Measurements from ENCODE around the gene FBXO22. TPM values are rescaled to one million over a fixed set of nuclear protein-coding genes. Genes with fewer than 3 reads are reported as not detected.
A peak's percentile ranks its signal among the peaks of the same experiment; 100 is the strongest.

FBXO22 gene
- total RNA-seq, 2 experiments from 2014 or later = 97.3 to 99.6 TPM

GRCh38 chr15:75921732-75922703 lies 18.3 kb downstream of the FBXO22 start:
- peaks cover 30% of the 10 kb centered on the region for H3K36me3 Mint-ChIP-seq (ENCODE audit: low read depth)
- H3K9me3 Mint-ChIP-seq = no peaks in the 10 kb centered on the region
- H3K4me3 Mint-ChIP-seq = no peak overlapping the region
- CTCF ChIA-PET = interaction anchor here (0.6 to 1.4 kb wide), 12 partner anchors 9 to 244 kb away, joined by 3 to 9 read pairs (median 4); no protein-coding TSS in a partner anchor
- H3K4me1 Mint-ChIP-seq (ENCODE audit: low read depth) = peaks cover 20% of the 10 kb centered on the region
- H3K27ac Mint-ChIP-seq = no peak overlapping the region
- intact Hi-C loops (cut with micrococcal nuclease) = loop anchor here (5.0 kb wide), 1 partner anchor 120 kb away; no protein-coding TSS in a partner anchor
- no peaks in the 10 kb centered on the region for H3K27me3 Mint-ChIP-seq (ENCODE audit: low read depth)
- peak; percentile 25 for DNase-seq

- intact Hi-C loops (cut with micrococcal nuclease) = loop anchor here (5.0 kb wide), 1 partner anchor 121 kb away; no protein-coding TSS in a partner anchor
- DNase-seq = peak; percentile 37
- Mint-ChIP-seq H3K36me3 (ENCODE audit: low read depth) (peaks cover 22% of the 10 kb centered on the region), H3K27me3 (ENCODE audit: low read depth) (no peaks in the 10 kb centered on the region), H3K4me1 (ENCODE audit: low read depth) (peaks cover 26% of the 10 kb centered on the region), H3K27ac (no peak overlapping the region), H3K9me3 (no peaks in the 10 kb centered on the region), H3K4me3 (no peak overlapping the region)
- CTCF ChIA-PET = interaction anchor here (0.9 kb wide), 1 partner anchor 15 kb away, joined by 4 read pairs; no protein-coding TSS in a partner anchor
Observed at GRCh38 chr15:75923756-75924155, 20.1 kb downstream of the FBXO22 start.

GRCh38 chr15:75924576-75924975 lies 20.9 kb downstream of the FBXO22 start:
- Mint-ChIP-seq H3K27me3 (ENCODE audit: low read depth) (no peaks in the 10 kb centered on the region), H3K36me3 (ENCODE audit: low read depth) (peaks cover 22% of the 10 kb centered on the region), H3K4me3 (no peak overlapping the region), H3K4me1 (ENCODE audit: low read depth) (peaks cover 26% of the 10 kb centered on the region), H3K9me3 (no peaks in the 10 kb centered on the region), H3K27ac (no peak overlapping the region)
- no peak for DNase-seq
- intact Hi-C loops (cut with micrococcal nuclease) = loop anchor here (5.0 kb wide), 1 partner anchor 122 kb away; no protein-coding TSS in a partner anchor
- CTCF ChIA-PET = interaction anchor here (1.1 kb wide), 1 partner anchor 136 kb away, joined by 4 read pairs; no protein-coding TSS in a partner anchor

GRCh38 chr15:75925440-75925839 lies 21.8 kb downstream of the FBXO22 start:
- no peak overlapping the region for H3K27ac Mint-ChIP-seq
- H3K4me1 Mint-ChIP-seq (ENCODE audit: low read depth) = peaks cover 29% of the 10 kb centered on the region
- no peaks in the 10 kb centered on the region for H3K27me3 Mint-ChIP-seq (ENCODE audit: low read depth)
- CTCF ChIA-PET = interaction anchor here (0.6 to 1.5 kb wide), 3 partner anchors 116 to 859 kb away, joined by 3 to 5 read pairs (median 4); no protein-coding TSS in a partner anchor
- peaks cover 27% of the 10 kb centered on the region for H3K36me3 Mint-ChIP-seq (ENCODE audit: low read depth)
- H3K4me3 Mint-ChIP-seq = no peak overlapping the region
- intact Hi-C loops (cut with micrococcal nuclease) = no loop called here
- H3K9me3 Mint-ChIP-seq = no peaks in the 10 kb centered on the region
- no peak for DNase-seq

GRCh38 chr15:75926931-75927330 lies 23.3 kb downstream of the FBXO22 start:
- no peaks in the 10 kb centered on the region for H3K9me3 Mint-ChIP-seq
- H3K4me1 Mint-ChIP-seq (ENCODE audit: low read depth) = peaks cover 29% of the 10 kb centered on the region
- peaks cover 35% of the 10 kb centered on the region for H3K36me3 Mint-ChIP-seq (ENCODE audit: low read depth)
- DNase-seq = no peak
- intact Hi-C loops (cut with micrococcal nuclease) = no loop called here
- H3K27ac Mint-ChIP-seq = no peak overlapping the region
- CTCF ChIA-PET = no interaction called here
- no peak overlapping the region for H3K4me3 Mint-ChIP-seq
- H3K27me3 Mint-ChIP-seq (ENCODE audit: low read depth) = no peaks in the 10 kb centered on the region

GRCh38 chr15:75927601-75928000 lies 23.9 kb downstream of the FBXO22 start:
- Mint-ChIP-seq H3K27me3 (ENCODE audit: low read depth) (no peaks in the 10 kb centered on the region), H3K4me3 (no peak overlapping the region), H3K4me1 (ENCODE audit: low read depth) (peaks cover 24% of the 10 kb centered on the region), H3K9me3 (no peaks in the 10 kb centered on the region), H3K36me3 (ENCODE audit: low read depth) (peaks cover 38% of the 10 kb centered on the region), H3K27ac (no peak overlapping the region)
- CTCF ChIA-PET = no interaction called here
- no peak for DNase-seq
- intact Hi-C loops (cut with micrococcal nuclease) = no loop called here

- no peak overlapping the region for H3K4me3 Mint-ChIP-seq
- H3K36me3 Mint-ChIP-seq (ENCODE audit: low read depth) = peaks cover 39% of the 10 kb centered on the region
- no peak for DNase-seq
- H3K4me1 Mint-ChIP-seq (ENCODE audit: low read depth) = peaks cover 18% of the 10 kb centered on the region
- CTCF ChIA-PET = interaction anchor here (0.6 to 1.4 kb wide), 7 partner anchors 11 to 1461 kb away, joined by 3 to 7 read pairs (median 4); no protein-coding TSS in a partner anchor
- intact Hi-C loops (cut with micrococcal nuclease) = no loop called here
- H3K9me3 Mint-ChIP-seq = no peaks in the 10 kb centered on the region
- no peaks in the 10 kb centered on the region for H3K27me3 Mint-ChIP-seq (ENCODE audit: low read depth)
- H3K27ac Mint-ChIP-seq = no peak overlapping the region
Observed at GRCh38 chr15:75928680-75929608, 25.3 kb downstream of the FBXO22 start.

GRCh38 chr15:75929799-75930565 lies 26.3 kb downstream of the FBXO22 start:
- peaks cover 42% of the 10 kb centered on the region for H3K36me3 Mint-ChIP-seq (ENCODE audit: low read depth)
- DNase-seq = no peak
- peaks cover 17% of the 10 kb centered on the region for H3K4me1 Mint-ChIP-seq (ENCODE audit: low read depth)
- no peaks in the 10 kb centered on the region for H3K27me3 Mint-ChIP-seq (ENCODE audit: low read depth)
- H3K27ac Mint-ChIP-seq = no peak overlapping the region
- intact Hi-C loops (cut with micrococcal nuclease) = no loop called here
- no peaks in the 10 kb centered on the region for H3K9me3 Mint-ChIP-seq
- no peak overlapping the region for H3K4me3 Mint-ChIP-seq
- CTCF ChIA-PET = interaction anchor here (0.6 to 1.2 kb wide), 2 partner anchors 204 to 406 kb away, joined by 3 to 7 read pairs; no protein-coding TSS in a partner anchor

GRCh38 chr15:75930866-75931265 lies 27.2 kb downstream of the FBXO22 start:
- H3K9me3 Mint-ChIP-seq = no peaks in the 10 kb centered on the region
- H3K36me3 Mint-ChIP-seq (ENCODE audit: low read depth) = peaks cover 43% of the 10 kb centered on the region
- H3K27ac Mint-ChIP-seq = no peak overlapping the region
- H3K27me3 Mint-ChIP-seq (ENCODE audit: low read depth) = no peaks in the 10 kb centered on the region
- DNase-seq = no peak
- H3K4me1 Mint-ChIP-seq (ENCODE audit: low read depth) = peaks cover 14% of the 10 kb centered on the region
- intact Hi-C loops (cut with micrococcal nuclease) = no loop called here
- no peak overlapping the region for H3K4me3 Mint-ChIP-seq
- CTCF ChIA-PET = interaction anchor here (1.2 kb wide), 1 partner anchor 9 kb away, joined by 3 read pairs; no protein-coding TSS in a partner anchor

GRCh38 chr15:75942464-75942863 lies 38.8 kb downstream of the FBXO22 start:
- Mint-ChIP-seq H3K9me3 (peaks cover 27% of the 10 kb centered on the region), H3K27ac (no peak overlapping the region), H3K4me1 (ENCODE audit: low read depth) (no peaks in the 10 kb centered on the region), H3K4me3 (no peak overlapping the region), H3K27me3 (ENCODE audit: low read depth) (no peaks in the 10 kb centered on the region), H3K36me3 (ENCODE audit: low read depth) (peaks cover 20% of the 10 kb centered on the region)
- DNase-seq = no peak
- CTCF ChIA-PET = no interaction called here
- intact Hi-C loops (cut with micrococcal nuclease) = no loop called here

- Mint-ChIP-seq H3K27me3 (ENCODE audit: low read depth) (no peaks in the 10 kb centered on the region), H3K4me3 (no peak overlapping the region), H3K9me3 (peaks cover 21% of the 10 kb centered on the region), H3K27ac (no peak overlapping the region), H3K36me3 (ENCODE audit: low read depth) (peaks cover 12% of the 10 kb centered on the region), H3K4me1 (ENCODE audit: low read depth) (no peaks in the 10 kb centered on the region)
- intact Hi-C loops (cut with micrococcal nuclease) = no loop called here
- DNase-seq = no peak
- CTCF ChIA-PET = no interaction called here
Observed at GRCh38 chr15:75943246-75943645, 39.6 kb downstream of the FBXO22 start.

Data from activated naive CD4-positive, alpha-beta T cell treated with anti-CD3 and anti-CD28 coated beads for 36 hours (primary cell).